ENCODE data around the gene PAPLN.

GRCh38 chr14:73223049-73223448, 14.3 kb upstream of the PAPLN start:
- TF ChIP-seq, protein P1, sequence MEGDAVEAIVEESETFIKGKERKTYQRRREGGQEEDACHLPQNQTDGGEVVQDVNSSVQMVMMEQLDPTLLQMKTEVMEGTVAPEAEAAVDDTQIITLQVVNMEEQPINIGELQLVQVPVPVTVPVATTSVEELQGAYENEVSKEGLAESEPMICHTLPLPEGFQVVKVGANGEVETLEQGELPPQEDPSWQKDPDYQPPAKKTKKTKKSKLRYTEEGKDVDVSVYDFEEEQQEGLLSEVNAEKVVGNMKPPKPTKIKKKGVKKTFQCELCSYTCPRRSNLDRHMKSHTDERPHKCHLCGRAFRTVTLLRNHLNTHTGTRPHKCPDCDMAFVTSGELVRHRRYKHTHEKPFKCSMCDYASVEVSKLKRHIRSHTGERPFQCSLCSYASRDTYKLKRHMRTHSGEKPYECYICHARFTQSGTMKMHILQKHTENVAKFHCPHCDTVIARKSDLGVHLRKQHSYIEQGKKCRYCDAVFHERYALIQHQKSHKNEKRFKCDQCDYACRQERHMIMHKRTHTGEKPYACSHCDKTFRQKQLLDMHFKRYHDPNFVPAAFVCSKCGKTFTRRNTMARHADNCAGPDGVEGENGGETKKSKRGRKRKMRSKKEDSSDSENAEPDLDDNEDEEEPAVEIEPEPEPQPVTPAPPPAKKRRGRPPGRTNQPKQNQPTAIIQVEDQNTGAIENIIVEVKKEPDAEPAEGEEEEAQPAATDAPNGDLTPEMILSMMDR (IDR thresholded peaks at IDR 0.05) = no peak
- no peak for TF ChIP-seq POLR2A (IDR thresholded peaks at IDR 0.05)
